ENCODE results near the gene PWWP2B.

GRCh38 chr10:132430231-132430743 is 33.3 kb downstream of the PWWP2B start:
- no peak for TF ChIP-seq CTCF (IDR thresholded peaks at IDR 0.05; ENCODE audit: insufficient read depth, low read depth, low read length)
- no peak for TF ChIP-seq EZH2 (IDR thresholded peaks at IDR 0.05; ENCODE audit: insufficient read depth, low read length)
